Measurements from ENCODE around the gene SMIM13.

GRCh38 chr6:11111769-11112437 is 18.3 kb downstream of the SMIM13 start:
- no peak for TF ChIP-seq CTCF (IDR thresholded peaks at IDR 0.05)
- no peak for TF ChIP-seq POLR2A (IDR thresholded peaks at IDR 0.05)
- TF ChIP-seq POLR2AphosphoS5 (IDR thresholded peaks at IDR 0.05): no peak
